ENCODE results near the gene ANK3. TPM values are rescaled to one million over a fixed set of nuclear protein-coding genes. Genes with fewer than 3 reads are reported as not detected.

ANK3 gene
- total RNA-seq, 2 donors from 2014 or later, result 55.4 to 126 TPM

GRCh38 chr10:60142736-60143135, 246.9 kb downstream of the ANK3 start:
- Histone ChIP-seq H3K27ac (no peak overlapping the region), H3K36me3 (no peaks in the 10 kb centered on the region), H3K9me3 (no peaks in the 10 kb centered on the region), H3K4me1 (ENCODE audit: control insufficient read depth in 1 of 2, low read depth in 2 of 2) (peaks cover 9 to 10% of the 10 kb centered on the region in 2 donors), H3K27me3 (replicated peaks; ENCODE audit: insufficient read depth) (no peaks in the 10 kb centered on the region), H3K4me3 (no peak overlapping the region)
- ATAC-seq (ENCODE audit: insufficient number of reproducible peaks, low FRiP score, low read depth), result no peak
- TF ChIP-seq CTCF (IDR thresholded peaks at IDR 0.05), result no peak
- DNase-seq (ENCODE audit: low spot score), result no peak

- H3K27ac ChIP-seq, result no peak overlapping the region
- DNase-seq (ENCODE audit: low spot score) (no peak), ATAC-seq (ENCODE audit: insufficient number of reproducible peaks, low FRiP score, low read depth) (no peak)
- peaks cover 6 to 9% of the 10 kb centered on the region in 2 donors for H3K4me1 ChIP-seq (ENCODE audit: control insufficient read depth in 1 of 2, low read depth in 2 of 2)
- no peak for TF ChIP-seq CTCF (IDR thresholded peaks at IDR 0.05)
- no peaks in the 10 kb centered on the region for H3K36me3 ChIP-seq
- H3K9me3 ChIP-seq, result no peaks in the 10 kb centered on the region
- H3K4me3 ChIP-seq, result no peak overlapping the region
- no peaks in the 10 kb centered on the region for H3K27me3 ChIP-seq (replicated peaks; ENCODE audit: insufficient read depth)
Observed at GRCh38 chr10:60141896-60142559, 247.6 kb downstream of the ANK3 start.

- Histone ChIP-seq H3K4me3 (peak overlapping the region; percentile 6), H3K36me3 (no peaks in the 10 kb centered on the region), H3K4me1 (ENCODE audit: control insufficient read depth in 1 of 2, low read depth in 2 of 2) (peaks cover 6 to 9% of the 10 kb centered on the region in 2 donors), H3K27me3 (replicated peaks; ENCODE audit: insufficient read depth) (no peaks in the 10 kb centered on the region), H3K9me3 (no peaks in the 10 kb centered on the region), H3K27ac (peak overlapping the region in 1 of 2 donors; percentile 6)
- no peak for TF ChIP-seq CTCF (IDR thresholded peaks at IDR 0.05)
- no peak for DNase-seq (ENCODE audit: low spot score)
- no peak for ATAC-seq (ENCODE audit: insufficient number of reproducible peaks, low FRiP score, low read depth)
Observed at GRCh38 chr10:60140651-60141632, 248.7 kb downstream of the ANK3 start.

- no peak overlapping the region for H3K4me3 ChIP-seq
- H3K36me3 ChIP-seq, result no peaks in the 10 kb centered on the region
- DNase-seq (ENCODE audit: low spot score), result no peak
- no peak for TF ChIP-seq CTCF (IDR thresholded peaks at IDR 0.05)
- peak overlapping the region in 1 of 2 donors; percentile 6 for H3K27ac ChIP-seq
- peaks cover 6 to 9% of the 10 kb centered on the region in 2 donors for H3K4me1 ChIP-seq (ENCODE audit: control insufficient read depth in 1 of 2, low read depth in 2 of 2)
- ATAC-seq (ENCODE audit: insufficient number of reproducible peaks, low FRiP score, low read depth), result no peak
- no peaks in the 10 kb centered on the region for H3K9me3 ChIP-seq
- H3K27me3 ChIP-seq (replicated peaks; ENCODE audit: insufficient read depth), result no peaks in the 10 kb centered on the region
Observed at GRCh38 chr10:60139798-60140566, 249.7 kb downstream of the ANK3 start.

All from thoracic aorta (tissue), 2 donors.